HG02642 (cell line): ENCODE results near the gene PCNA.
A peak's percentile ranks its signal among the peaks of the same experiment; 100 is the strongest.
"Not testable (repeated sequence)": the region's sequence is repeated elsewhere in the genome, so short reads cannot be mapped to it uniquely, and the experiment has no call there.

Experiments used
- ATAC-seq: cut with Tn5 transposase; IDR thresholded peaks from one replicate; pipeline ENCODE4 v1.9.1; 2021; ENCODE audit warnings: mild to moderate bottlenecking; ENCODE audit not compliant: unreplicated experiment, poor library complexity

Gene PCNA

GRCh38 chr20:5104479-5104878, 15.3 kb downstream of the PCNA start:
- no peak for ATAC-seq

GRCh38 chr20:5100684-5101347, 18.9 kb downstream of the PCNA start:
- peak; percentile 54 for ATAC-seq

GRCh38 chr20:5099909-5100308, 19.8 kb downstream of the PCNA start:
- ATAC-seq = not testable (repeated sequence)

- ATAC-seq = not testable (repeated sequence)
These were observed 20.7 kb downstream of the PCNA start for GRCh38 chr20:5099009-5099408.

GRCh38 chr20:5096463-5096862, 23.3 kb downstream of the PCNA start:
- no peak for ATAC-seq

GRCh38 chr20:5095931-5096330, 23.8 kb downstream of the PCNA start:
- ATAC-seq = no peak

- no peak for ATAC-seq
These were observed 24.3 kb downstream of the PCNA start for GRCh38 chr20:5095454-5095853.

GRCh38 chr20:5092765-5093339, 26.9 kb downstream of the PCNA start:
- ATAC-seq = no peak

- no peak for ATAC-seq
These were observed 27.9 kb downstream of the PCNA start for GRCh38 chr20:5091902-5092301.

GRCh38 chr20:5090191-5090590, 29.6 kb downstream of the PCNA start:
- ATAC-seq = no peak

- no peak for ATAC-seq
These were observed 31.1 kb downstream of the PCNA start for GRCh38 chr20:5088688-5089087.

GRCh38 chr20:5085380-5085779, 34.4 kb downstream of the PCNA start:
- ATAC-seq = no peak

GRCh38 chr20:5080384-5080877, 39.3 kb downstream of the PCNA start:
- ATAC-seq = no peak

GRCh38 chr20:5078399-5078958, 41.3 kb downstream of the PCNA start:
- ATAC-seq = peak; percentile 97

GRCh38 chr20:5077761-5078387, 41.9 kb downstream of the PCNA start:
- no peak for ATAC-seq

GRCh38 chr20:5076913-5077312, 42.8 kb downstream of the PCNA start:
- not testable (repeated sequence) for ATAC-seq

- ATAC-seq = no peak
These were observed 45.5 kb downstream of the PCNA start for GRCh38 chr20:5074232-5074674.

GRCh38 chr20:5073660-5074231, 46.0 kb downstream of the PCNA start:
- no peak for ATAC-seq

GRCh38 chr20:5072756-5073659, 46.8 kb downstream of the PCNA start:
- ATAC-seq = no peak

GRCh38 chr20:5071942-5072341, 47.8 kb downstream of the PCNA start:
- not testable (repeated sequence) for ATAC-seq
